ENCODE measurements around the gene SGIP1. TPM values are rescaled to one million over a fixed set of nuclear protein-coding genes. Genes with fewer than 3 reads are reported as not detected.

The SGIP1 gene
- total RNA-seq, 1 donor from 2014 or later, result 12.4 TPM

DNA sequence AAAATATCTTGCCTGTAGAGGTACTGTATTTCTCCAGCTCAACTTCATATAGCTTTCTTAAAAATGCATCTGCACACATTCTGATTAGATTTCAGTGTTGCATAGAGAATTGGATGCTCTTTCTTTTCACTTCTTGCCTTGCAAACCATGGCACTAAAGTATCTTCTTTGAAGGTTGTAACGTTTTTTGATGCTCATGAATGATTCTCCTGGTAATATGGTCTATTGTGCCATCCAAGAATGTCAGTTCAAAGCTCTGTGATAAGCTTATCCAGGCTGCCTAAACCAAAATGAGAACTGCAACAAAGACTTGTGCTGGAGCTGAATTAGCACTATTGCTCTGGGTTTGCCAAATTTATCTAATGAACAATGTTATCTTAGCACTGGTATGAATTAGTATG, 1.9 kb downstream of the SGIP1 start:
- no peaks in the 10 kb centered on the region for H3K36me3 ChIP-seq
- intact Hi-C loops (cut with DNase I), result no loop called here
- TF ChIP-seq, protein P1, sequence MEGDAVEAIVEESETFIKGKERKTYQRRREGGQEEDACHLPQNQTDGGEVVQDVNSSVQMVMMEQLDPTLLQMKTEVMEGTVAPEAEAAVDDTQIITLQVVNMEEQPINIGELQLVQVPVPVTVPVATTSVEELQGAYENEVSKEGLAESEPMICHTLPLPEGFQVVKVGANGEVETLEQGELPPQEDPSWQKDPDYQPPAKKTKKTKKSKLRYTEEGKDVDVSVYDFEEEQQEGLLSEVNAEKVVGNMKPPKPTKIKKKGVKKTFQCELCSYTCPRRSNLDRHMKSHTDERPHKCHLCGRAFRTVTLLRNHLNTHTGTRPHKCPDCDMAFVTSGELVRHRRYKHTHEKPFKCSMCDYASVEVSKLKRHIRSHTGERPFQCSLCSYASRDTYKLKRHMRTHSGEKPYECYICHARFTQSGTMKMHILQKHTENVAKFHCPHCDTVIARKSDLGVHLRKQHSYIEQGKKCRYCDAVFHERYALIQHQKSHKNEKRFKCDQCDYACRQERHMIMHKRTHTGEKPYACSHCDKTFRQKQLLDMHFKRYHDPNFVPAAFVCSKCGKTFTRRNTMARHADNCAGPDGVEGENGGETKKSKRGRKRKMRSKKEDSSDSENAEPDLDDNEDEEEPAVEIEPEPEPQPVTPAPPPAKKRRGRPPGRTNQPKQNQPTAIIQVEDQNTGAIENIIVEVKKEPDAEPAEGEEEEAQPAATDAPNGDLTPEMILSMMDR (IDR thresholded peaks at IDR 0.05), result no peak
- H3K4me3 ChIP-seq, result peak overlapping the region; percentile 50
- peaks cover 16% of the 10 kb centered on the region for H3K4me1 ChIP-seq
- H3K27ac ChIP-seq, result no peak overlapping the region
- no peaks in the 10 kb centered on the region for H3K9me3 ChIP-seq
- DNase-seq (no peak), ATAC-seq (no peak)
- H3K27me3 ChIP-seq (ENCODE audit: low read depth), result peaks cover 10% of the 10 kb centered on the region

DNA sequence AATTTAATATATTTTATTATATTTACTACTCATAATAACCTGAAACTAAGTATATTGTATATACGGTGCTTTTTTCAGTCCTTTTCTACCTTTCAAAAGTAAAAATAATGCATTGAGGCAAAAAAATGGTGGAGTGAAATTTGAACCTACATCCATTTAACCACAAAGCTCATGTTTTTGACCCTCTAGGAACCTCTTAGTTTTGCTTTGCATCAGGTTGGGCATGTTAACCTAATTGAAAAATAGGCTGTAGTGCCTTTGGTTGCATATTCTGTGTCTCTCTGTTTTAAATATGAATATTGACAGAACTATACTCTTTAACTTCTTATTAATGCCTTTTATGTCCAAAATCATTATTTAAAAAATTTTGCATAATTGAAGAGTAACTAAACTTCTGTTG, 3.8 kb downstream of the SGIP1 start:
- ATAC-seq (no peak), DNase-seq (no peak)
- no peak overlapping the region for H3K27ac ChIP-seq
- peaks cover 4% of the 10 kb centered on the region for H3K27me3 ChIP-seq (ENCODE audit: low read depth)
- TF ChIP-seq, protein P1 (IDR thresholded peaks at IDR 0.05), result no peak
- H3K9me3 ChIP-seq, result no peaks in the 10 kb centered on the region
- intact Hi-C loops (cut with DNase I), result no loop called here
- H3K4me1 ChIP-seq, result peaks cover 13% of the 10 kb centered on the region
- H3K36me3 ChIP-seq, result no peaks in the 10 kb centered on the region
- H3K4me3 ChIP-seq, result no peak overlapping the region

- Histone ChIP-seq H3K4me3 (no peak overlapping the region), H3K9me3 (no peaks in the 10 kb centered on the region), H3K4me1 (peaks cover 12% of the 10 kb centered on the region), H3K36me3 (no peaks in the 10 kb centered on the region), H3K27ac (no peak overlapping the region), H3K27me3 (ENCODE audit: low read depth) (no peaks in the 10 kb centered on the region)
- intact Hi-C loops (cut with DNase I), result no loop called here
- ATAC-seq (no peak), DNase-seq (no peak)
- TF ChIP-seq, protein P1 (IDR thresholded peaks at IDR 0.05), result no peak
Measured at GRCh38 chr1:66539491-66539890, 5.5 kb downstream of the SGIP1 start.

DNA sequence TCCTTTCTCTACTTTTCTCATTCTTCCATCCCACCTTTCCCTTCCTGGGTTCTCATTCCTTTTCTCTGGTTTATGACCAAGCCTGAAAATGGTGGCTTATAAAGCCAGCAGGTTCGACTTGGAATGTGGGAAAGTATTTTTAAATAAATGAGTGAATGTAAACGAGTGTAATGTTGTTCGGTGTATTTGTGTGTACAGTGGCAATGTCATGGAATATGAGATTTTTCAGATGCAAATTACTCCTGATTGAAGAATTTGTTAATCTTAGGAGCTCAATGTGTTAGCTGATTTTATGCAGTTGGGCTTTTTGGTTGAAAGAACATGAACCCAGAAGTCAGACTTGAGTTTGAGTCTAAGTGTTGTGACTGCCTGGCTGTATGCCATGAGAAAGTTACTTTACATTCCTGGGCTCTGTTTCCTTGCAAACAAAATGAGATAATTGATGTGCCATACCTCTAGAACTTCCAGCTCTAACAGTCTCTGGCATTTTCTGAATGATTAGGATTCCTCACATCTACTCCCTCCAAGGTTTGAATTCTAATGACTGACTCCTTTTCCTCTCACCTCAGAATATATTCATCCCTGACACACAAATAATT, 6.6 kb downstream of the SGIP1 start:
- DNase-seq (no peak), ATAC-seq (no peak)
- Histone ChIP-seq H3K27me3 (ENCODE audit: low read depth) (no peaks in the 10 kb centered on the region), H3K4me3 (no peak overlapping the region), H3K4me1 (peaks cover 12% of the 10 kb centered on the region), H3K9me3 (no peaks in the 10 kb centered on the region), H3K27ac (no peak overlapping the region), H3K36me3 (no peaks in the 10 kb centered on the region)
- intact Hi-C loops (cut with DNase I), result no loop called here
- TF ChIP-seq, protein P1 (IDR thresholded peaks at IDR 0.05), result no peak

- H3K27me3 ChIP-seq (ENCODE audit: low read depth), result no peaks in the 10 kb centered on the region
- no peak overlapping the region for H3K4me3 ChIP-seq
- no peak overlapping the region for H3K27ac ChIP-seq
- ATAC-seq (peak; percentile 6 to 34), DNase-seq (no peak)
- H3K4me1 ChIP-seq, result peaks cover 12% of the 10 kb centered on the region
- no peaks in the 10 kb centered on the region for H3K9me3 ChIP-seq
- intact Hi-C loops (cut with DNase I), result no loop called here
- TF ChIP-seq, protein P1 (IDR thresholded peaks at IDR 0.05), result no peak
- no peaks in the 10 kb centered on the region for H3K36me3 ChIP-seq
Measured at GRCh38 chr1:66542314-66542713, 8.4 kb downstream of the SGIP1 start.
